Suprapubic skin (tissue), 4 donors: ENCODE data around the gene EPS8L1. TPM values are rescaled to one million over a fixed set of nuclear protein-coding genes. Genes with fewer than 3 reads are reported as not detected.

ENCODE experiments used
- DNase-seq, 2 donors: peaks; one replicate each; pipeline ENCODE4 v3.0.0-alpha.2; 2019; ENCODE audit warnings: low spot score in 2 of 2
- H3K27ac ChIP-seq: fragments of 200-600 bp; sonication (generic); one replicate; pipeline ENCODE4 v1.5.1; 2019
- H3K27me3 ChIP-seq: fragments of 200-600 bp; sonication (generic); one replicate; pipeline ENCODE4 v1.5.1; 2019
- H3K36me3 ChIP-seq: fragments of 200-600 bp; sonication (generic); one replicate; pipeline ENCODE4 v1.5.1; 2019
- H3K4me1 ChIP-seq: fragments of 200-600 bp; sonication (generic); one replicate; pipeline ENCODE4 v1.5.1; 2019
- H3K4me3 ChIP-seq: fragments of 200-600 bp; sonication (generic); one replicate; pipeline ENCODE4 v1.5.1; 2019; ENCODE audit warnings: mild to moderate bottlenecking
- H3K9me3 ChIP-seq: fragments of 200-600 bp; sonication (generic); one replicate; pipeline ENCODE4 v1.5.1; 2019
- EP300 ChIP-seq: sonication (generic); formaldehyde crosslinking; IDR thresholded peaks from one replicate; pipeline ENCODE4 v1.6.1; 2017; ENCODE audit warnings: antibody characterized with exemption
- POLR2A ChIP-seq, 2 donors: fragments of 450-650 bp; IDR thresholded peaks; one replicate each; pipeline ENCODE4 v1.6.1; 2017; ENCODE audit warnings: antibody characterized with exemption in 2 of 2, mild to moderate bottlenecking in 2 of 2, moderate library complexity in 2 of 2
- POLR2AphosphoS5 ChIP-seq, 3 donors: sonication (generic); formaldehyde crosslinking; IDR thresholded peaks; one replicate each; pipeline ENCODE4 v1.6.1; 2017; ENCODE audit warnings: antibody characterized with exemption in 3 of 3
- WGBS: methylation state at CpG from one replicate; pipeline ENCODE4 v1.1.5; 2018; 5-methylcytosine and 5-hydroxymethylcytosine counted together
- total RNA-seq, 4 donors: library from RNA; depleted of rRNA; stranded (reverse); fragments of >200 nt; gene quantifications; one replicate each; pipeline ENCODE4 v1.1.0, GENCODE V29; 2016
- TF ChIP-seq, protein P1 (sequence below), 2 donors: fragments of 200-600 bp in 1 of 2; fragments of 450-650 bp in 1 of 2; sonication (generic) in 1 of 2; IDR thresholded peaks; one replicate each; pipeline ENCODE4 v1.5.1; 2016 to 2019; ENCODE audit warnings: antibody characterized with exemption in 2 of 2, mild to moderate bottlenecking in 1 of 2, moderate library complexity in 1 of 2

Gene EPS8L1
- total RNA-seq, 4 donors from 2014 or later: 243 to 384 (median 304) TPM

DNA sequence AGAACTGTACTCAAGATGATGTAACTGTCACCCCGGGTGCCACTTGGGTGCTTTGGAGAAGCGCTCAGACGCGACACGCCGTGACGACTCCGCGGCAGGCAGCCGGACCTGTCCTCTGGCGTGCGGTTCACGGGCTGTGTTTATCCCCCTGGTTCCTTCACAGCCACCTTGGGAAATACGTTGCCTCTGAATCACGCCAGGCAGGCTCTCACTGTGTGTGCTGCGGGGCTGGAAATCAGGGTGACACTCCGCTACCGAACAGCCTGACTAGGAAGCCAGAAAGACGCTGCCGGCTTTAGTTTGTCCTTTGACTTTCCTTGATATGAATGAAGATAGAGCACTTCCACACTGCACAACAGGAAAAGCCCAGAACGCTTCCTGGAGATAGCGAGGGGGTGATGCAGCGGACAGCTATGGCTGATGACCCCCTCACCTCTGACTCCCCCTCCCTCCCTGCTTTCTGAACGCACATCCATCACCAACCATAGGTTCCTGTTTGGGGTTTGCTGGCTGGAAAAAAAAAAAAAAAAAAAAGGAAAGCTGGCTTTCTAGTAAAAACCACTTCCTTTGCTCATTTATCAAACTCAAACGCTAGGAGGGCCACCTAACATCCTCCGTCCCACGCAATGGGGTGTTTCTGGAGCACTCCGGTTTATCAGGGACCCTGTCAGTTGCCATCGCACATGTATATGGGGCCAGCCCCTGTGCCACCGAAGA, 33.9 kb upstream of the EPS8L1 start:
- H3K27ac ChIP-seq: no peak overlapping the region
- H3K4me3 ChIP-seq: no peak overlapping the region
- TF ChIP-seq, protein P1, sequence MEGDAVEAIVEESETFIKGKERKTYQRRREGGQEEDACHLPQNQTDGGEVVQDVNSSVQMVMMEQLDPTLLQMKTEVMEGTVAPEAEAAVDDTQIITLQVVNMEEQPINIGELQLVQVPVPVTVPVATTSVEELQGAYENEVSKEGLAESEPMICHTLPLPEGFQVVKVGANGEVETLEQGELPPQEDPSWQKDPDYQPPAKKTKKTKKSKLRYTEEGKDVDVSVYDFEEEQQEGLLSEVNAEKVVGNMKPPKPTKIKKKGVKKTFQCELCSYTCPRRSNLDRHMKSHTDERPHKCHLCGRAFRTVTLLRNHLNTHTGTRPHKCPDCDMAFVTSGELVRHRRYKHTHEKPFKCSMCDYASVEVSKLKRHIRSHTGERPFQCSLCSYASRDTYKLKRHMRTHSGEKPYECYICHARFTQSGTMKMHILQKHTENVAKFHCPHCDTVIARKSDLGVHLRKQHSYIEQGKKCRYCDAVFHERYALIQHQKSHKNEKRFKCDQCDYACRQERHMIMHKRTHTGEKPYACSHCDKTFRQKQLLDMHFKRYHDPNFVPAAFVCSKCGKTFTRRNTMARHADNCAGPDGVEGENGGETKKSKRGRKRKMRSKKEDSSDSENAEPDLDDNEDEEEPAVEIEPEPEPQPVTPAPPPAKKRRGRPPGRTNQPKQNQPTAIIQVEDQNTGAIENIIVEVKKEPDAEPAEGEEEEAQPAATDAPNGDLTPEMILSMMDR (IDR thresholded peaks at IDR 0.05): no peak
- TF ChIP-seq EP300: no peak
- no peak for TF ChIP-seq POLR2A (IDR thresholded peaks at IDR 0.05)
- TF ChIP-seq POLR2AphosphoS5 (IDR thresholded peaks at IDR 0.05): no peak
- no peaks in the 10 kb centered on the region for H3K27me3 ChIP-seq
- H3K4me1 ChIP-seq: no peaks in the 10 kb centered on the region
- no peaks in the 10 kb centered on the region for H3K9me3 ChIP-seq
- DNase-seq: no peak
- peaks cover 54% of the 10 kb centered on the region for H3K36me3 ChIP-seq
- WGBS: 78% methylated on average over 26 of the region's 30 CpGs

DNA sequence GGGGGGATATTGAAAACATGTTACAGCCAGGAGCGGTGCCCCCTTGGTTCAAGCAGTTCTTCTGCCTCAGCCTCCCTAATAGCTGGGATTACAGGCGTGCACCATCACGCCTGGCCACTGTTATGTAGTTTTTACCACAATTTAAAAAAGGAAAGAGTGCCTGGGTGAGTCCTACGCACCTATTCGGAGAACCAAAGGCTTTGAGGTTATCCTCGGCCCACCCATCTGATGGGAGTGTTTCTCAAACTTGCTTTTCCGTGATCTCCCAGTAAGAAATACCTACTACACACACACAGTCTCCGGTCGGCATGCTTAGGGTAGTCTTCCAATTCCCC, 33.4 kb upstream of the EPS8L1 start:
- Histone ChIP-seq H3K4me1 (no peaks in the 10 kb centered on the region), H3K9me3 (no peaks in the 10 kb centered on the region), H3K27ac (no peak overlapping the region), H3K27me3 (no peaks in the 10 kb centered on the region), H3K36me3 (peaks cover 59% of the 10 kb centered on the region), H3K4me3 (no peak overlapping the region)
- no peak for DNase-seq
- TF ChIP-seq POLR2AphosphoS5 (IDR thresholded peaks at IDR 0.05): no peak
- TF ChIP-seq, protein P1 (IDR thresholded peaks at IDR 0.05): no peak
- no peak for TF ChIP-seq POLR2A (IDR thresholded peaks at IDR 0.05)
- no peak for TF ChIP-seq EP300
- 82% methylated on average over 9 of the region's 9 CpGs for WGBS

DNA sequence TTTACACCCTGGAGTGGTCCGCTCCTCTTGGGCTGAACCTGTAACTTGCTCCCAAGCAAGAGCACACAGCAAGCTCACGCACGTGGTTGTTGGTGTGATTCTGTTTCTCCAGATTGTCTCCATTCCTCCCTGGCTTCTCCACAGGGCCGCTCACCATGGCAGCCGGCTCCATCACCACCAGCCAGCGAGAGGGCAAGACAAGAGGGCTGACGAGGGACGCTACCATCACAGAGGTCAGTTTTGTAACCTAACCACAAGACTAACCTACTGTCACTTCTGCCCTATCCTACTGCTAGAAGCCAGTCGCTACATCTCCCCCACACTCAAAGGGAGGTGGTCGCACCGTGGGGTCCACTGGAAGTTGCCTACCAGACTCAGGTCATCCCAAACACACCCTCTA, 33.0 kb upstream of the EPS8L1 start:
- Histone ChIP-seq H3K4me1 (no peaks in the 10 kb centered on the region), H3K4me3 (no peak overlapping the region), H3K9me3 (no peaks in the 10 kb centered on the region), H3K27ac (no peak overlapping the region), H3K36me3 (peaks cover 63% of the 10 kb centered on the region), H3K27me3 (no peaks in the 10 kb centered on the region)
- TF ChIP-seq POLR2A (IDR thresholded peaks at IDR 0.05): no peak
- TF ChIP-seq, protein P1 (IDR thresholded peaks at IDR 0.05): no peak
- no peak for TF ChIP-seq POLR2AphosphoS5 (IDR thresholded peaks at IDR 0.05)
- no peak for TF ChIP-seq EP300
- 91% methylated on average over 11 of the region's 11 CpGs for WGBS
- no peak for DNase-seq

DNA sequence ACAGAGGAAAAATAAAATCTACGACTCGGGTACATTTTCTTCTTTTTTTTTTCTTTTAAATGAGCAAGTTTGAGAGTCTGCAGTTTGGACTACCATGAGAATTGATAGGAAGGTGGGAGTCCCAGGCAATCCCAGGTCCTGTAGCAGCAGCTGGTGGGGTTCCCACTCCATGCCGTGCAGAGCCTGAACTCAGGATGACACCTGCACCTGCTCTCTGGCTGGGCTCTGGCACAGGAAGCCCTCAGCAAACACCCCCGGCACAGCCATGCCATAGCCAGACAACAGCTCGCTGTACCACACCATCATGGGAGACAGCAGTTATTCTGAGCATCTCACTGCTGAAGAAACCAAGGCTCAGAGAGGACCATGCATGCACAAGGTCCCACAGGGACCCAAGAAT, 31.4 kb upstream of the EPS8L1 start:
- DNase-seq: peak in 1 of 2 donors; percentile 68
- TF ChIP-seq, protein P1 (IDR thresholded peaks at IDR 0.05): no peak
- TF ChIP-seq POLR2AphosphoS5 (IDR thresholded peaks at IDR 0.05): no peak
- TF ChIP-seq EP300: no peak
- TF ChIP-seq POLR2A (IDR thresholded peaks at IDR 0.05): no peak
- Histone ChIP-seq H3K9me3 (no peaks in the 10 kb centered on the region), H3K36me3 (peaks cover 79% of the 10 kb centered on the region), H3K4me3 (no peak overlapping the region), H3K4me1 (no peaks in the 10 kb centered on the region), H3K27ac (no peak overlapping the region), H3K27me3 (no peaks in the 10 kb centered on the region)
- WGBS: 96% methylated on average over 5 of the region's 5 CpGs

DNA sequence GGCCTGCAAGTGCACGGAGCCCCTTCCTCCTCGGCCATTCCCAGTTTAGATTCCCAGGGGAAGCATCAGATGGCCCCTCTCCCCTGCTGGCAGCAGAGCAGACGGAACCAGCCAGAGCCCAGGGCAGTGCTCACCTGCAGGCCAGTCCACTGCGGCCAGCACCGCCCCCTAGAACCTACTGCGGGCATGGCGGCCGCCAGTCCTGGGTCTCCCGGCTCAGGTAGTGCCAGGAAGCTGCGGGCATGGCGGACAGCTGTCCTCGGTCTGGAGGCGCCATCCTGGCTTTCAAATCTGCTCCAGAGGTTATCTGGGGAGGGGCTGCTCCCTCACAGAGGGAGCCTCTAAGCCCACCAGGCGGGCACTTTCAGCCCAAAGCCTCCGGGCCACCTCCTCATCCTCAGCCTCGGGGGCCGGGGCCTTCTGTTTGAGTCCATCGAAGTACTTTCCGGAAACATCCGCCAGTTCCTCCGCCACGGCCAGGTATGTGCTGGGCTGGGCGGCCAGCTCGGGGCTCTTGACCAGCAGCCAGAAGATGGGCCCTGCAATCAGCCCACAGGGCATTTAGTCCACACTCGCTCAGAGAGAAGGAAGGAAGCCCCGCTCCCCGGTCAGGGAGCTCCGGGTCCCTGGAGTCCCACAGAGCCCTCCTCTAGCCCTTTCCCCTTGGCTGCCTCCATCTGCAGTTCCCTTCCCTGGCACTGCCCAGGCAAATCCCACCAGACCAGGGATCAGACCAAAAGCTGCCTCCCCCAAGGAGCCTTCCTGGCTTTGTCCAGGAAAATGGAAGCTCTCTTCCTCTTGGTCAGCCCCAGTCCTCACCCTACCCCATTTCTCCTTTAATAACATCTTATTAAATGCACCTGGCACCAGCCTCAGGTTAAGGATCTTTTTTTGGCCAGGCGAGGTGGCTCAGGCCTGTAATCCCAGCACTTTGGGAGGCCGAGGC, 30.6 kb upstream of the EPS8L1 start:
- WGBS: 95% methylated on average over 8 of the region's 30 CpGs
- Histone ChIP-seq H3K36me3 (peaks cover 81% of the 10 kb centered on the region), H3K4me1 (no peaks in the 10 kb centered on the region), H3K4me3 (no peak overlapping the region), H3K27ac (no peak overlapping the region), H3K27me3 (no peaks in the 10 kb centered on the region), H3K9me3 (no peaks in the 10 kb centered on the region)
- TF ChIP-seq, protein P1 (IDR thresholded peaks at IDR 0.05): no peak
- TF ChIP-seq EP300 (no peak), POLR2AphosphoS5 (IDR thresholded peaks at IDR 0.05) (no peak), POLR2A (IDR thresholded peaks at IDR 0.05) (no peak)
- DNase-seq: no peak
